GM10847 (cell line): Measurements from ENCODE around the gene KLHL42.

Experiments used
- POLR2A ChIP-seq: IDR thresholded peaks from 2 replicates; pipeline ENCODE4 v1.6.1; 2011; ENCODE audit not compliant: insufficient read length; ENCODE audit errors: extremely low read depth

Gene KLHL42

GRCh38 chr12:27801630-27802029, 21.6 kb downstream of the KLHL42 start:
- no peak for TF ChIP-seq POLR2A

GRCh38 chr12:27802511-27802910, 22.5 kb downstream of the KLHL42 start:
- TF ChIP-seq POLR2A: no peak

GRCh38 chr12:27802936-27803335, 22.9 kb downstream of the KLHL42 start:
- no peak for TF ChIP-seq POLR2A

- TF ChIP-seq POLR2A: no peak
Observed at GRCh38 chr12:27805238-27805637, 25.2 kb downstream of the KLHL42 start.

GRCh38 chr12:27806259-27806658, 26.2 kb downstream of the KLHL42 start:
- TF ChIP-seq POLR2A: no peak

GRCh38 chr12:27807063-27807703, 27.1 kb downstream of the KLHL42 start:
- TF ChIP-seq POLR2A: no peak

- no peak for TF ChIP-seq POLR2A
Observed at GRCh38 chr12:27808841-27809240, 28.8 kb downstream of the KLHL42 start.

GRCh38 chr12:27810756-27811155, 30.7 kb downstream of the KLHL42 start:
- no peak for TF ChIP-seq POLR2A

- TF ChIP-seq POLR2A: no peak
Observed at GRCh38 chr12:27812502-27812901, 32.5 kb downstream of the KLHL42 start.

GRCh38 chr12:27814411-27814810, 34.4 kb downstream of the KLHL42 start:
- TF ChIP-seq POLR2A: no peak

- no peak for TF ChIP-seq POLR2A
Observed at GRCh38 chr12:27814851-27815591, 35.0 kb downstream of the KLHL42 start.

- no peak for TF ChIP-seq POLR2A
Observed at GRCh38 chr12:27817766-27818165, 37.7 kb downstream of the KLHL42 start.

GRCh38 chr12:27818401-27818918, 38.4 kb downstream of the KLHL42 start:
- TF ChIP-seq POLR2A: no peak

GRCh38 chr12:27820564-27820963, 40.5 kb downstream of the KLHL42 start:
- TF ChIP-seq POLR2A: no peak

- TF ChIP-seq POLR2A: no peak
Observed at GRCh38 chr12:27821259-27821973, 41.4 kb downstream of the KLHL42 start.

GRCh38 chr12:27822076-27822712, 42.2 kb downstream of the KLHL42 start:
- TF ChIP-seq POLR2A: no peak

GRCh38 chr12:27823038-27823437, 43.0 kb downstream of the KLHL42 start:
- no peak for TF ChIP-seq POLR2A
